Heart left ventricle (tissue), 13 donors: ENCODE data around the gene ESRP2.

ENCODE experiments used
- CTCF ChIP-seq, 12 donors: fragments of 200-600 bp; sonication (generic) in 4 of 12; IDR thresholded peaks; one replicate each; pipeline versions ENCODE4 v1.5.0 to v1.8.0; 2018 to 2022; ENCODE audit warnings: antibody characterized with exemption in 12 of 12, mild to moderate bottlenecking in 5 of 12
- POLR2A ChIP-seq, 2 donors: fragments of 450-650 bp; IDR thresholded peaks; one replicate each; pipeline ENCODE4 v1.6.1; 2017; ENCODE audit warnings: antibody characterized with exemption in 2 of 2, mild to moderate bottlenecking in 2 of 2, moderate library complexity in 2 of 2
- donor health status: ischemic (EF 13 %, LVEDD 7.1; RV severe dilation, severe dysfunction).
- donor health status: DM: no; HTN: yes; CAD: no.
- donor health status: DM: no; HTN: no; CAD: no.
- donor health status: ischemic (EF 25% LVEDD 6.9; RV normal size, moderate dysfunction).
- donor health status: ischemic (EF 25% LVEDD 5.7; RV mildly dilated, moderate dysfunction).
- donor health status: ischemic (EF 35%, LVEDD 5.7; RV mildly dilated, moderate dysfunction).
- donor health status: nonischemic (EF 11% LVEDD 7.7; RV severe dilation, severe dysfunction).
- donor health status: DM: yes; HTN: yes; CAD: no.
- donor health status: PGD.
- donor health status: ischemic (EF 29% LVEDD 5.4; RV normal size, mild dysfunction).
- donor health status: nonischemic (EF 23%, LVEDD 6.1; RV moderate dilation, normal function).

GRCh38 chr16:68214726-68215125 is 21.2 kb downstream of the ESRP2 start:
- TF ChIP-seq POLR2A (IDR thresholded peaks at IDR 0.05): no peak
- no peak for TF ChIP-seq CTCF (IDR thresholded peaks at IDR 0.05)
